ENCODE results near the gene MRPL33.

MRPL33 gene
- total RNA-seq, result 20.3 to 22.8 reads per million in 2 donors

DNA sequence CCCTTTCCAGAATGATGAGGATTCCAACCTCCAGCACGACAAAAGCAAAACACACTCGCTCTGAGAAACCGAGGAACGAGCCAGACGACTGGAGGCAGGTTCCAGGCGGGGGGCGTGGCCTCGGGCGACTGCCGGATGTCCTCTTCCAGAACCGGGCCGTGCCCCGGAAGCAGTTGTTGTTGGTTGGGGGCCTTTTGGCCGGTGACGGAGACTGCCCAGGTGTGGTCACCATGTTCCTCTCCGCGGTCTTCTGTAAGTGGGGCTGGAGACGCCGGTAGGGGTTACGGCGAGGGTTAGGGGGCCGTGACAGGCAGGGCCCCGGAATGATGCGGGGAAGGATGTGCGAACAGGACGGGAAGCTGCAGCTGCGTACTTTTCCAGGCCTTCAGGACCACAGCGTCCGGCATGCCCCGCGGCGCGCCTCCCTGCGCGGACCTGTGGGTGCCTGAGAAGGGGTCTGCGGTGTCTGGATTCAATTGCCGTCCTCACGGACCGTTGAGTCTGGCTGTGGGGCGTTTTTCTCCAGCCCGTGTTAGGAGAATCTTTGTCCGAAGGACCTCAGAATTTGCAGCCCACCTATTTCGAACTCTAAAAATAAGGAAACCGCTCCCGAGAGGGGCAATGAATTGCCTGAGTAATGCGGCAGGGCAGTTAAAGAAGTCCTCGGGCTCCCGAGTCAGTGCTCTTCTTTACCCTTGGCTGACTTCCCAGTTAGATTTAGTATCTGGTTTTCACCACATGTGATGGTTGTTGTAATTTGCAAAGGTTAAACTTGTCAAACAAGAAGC lies at the start of gene MRPL33:
Gene MRPL33, plus strand, starts transcription at position 172 of the 788 bp plus-strand sequence. Its CDS starts 59 bp downstream, at position 231.
- peak; percentile 80 to 94 (median 85) for DNase-seq

DNA sequence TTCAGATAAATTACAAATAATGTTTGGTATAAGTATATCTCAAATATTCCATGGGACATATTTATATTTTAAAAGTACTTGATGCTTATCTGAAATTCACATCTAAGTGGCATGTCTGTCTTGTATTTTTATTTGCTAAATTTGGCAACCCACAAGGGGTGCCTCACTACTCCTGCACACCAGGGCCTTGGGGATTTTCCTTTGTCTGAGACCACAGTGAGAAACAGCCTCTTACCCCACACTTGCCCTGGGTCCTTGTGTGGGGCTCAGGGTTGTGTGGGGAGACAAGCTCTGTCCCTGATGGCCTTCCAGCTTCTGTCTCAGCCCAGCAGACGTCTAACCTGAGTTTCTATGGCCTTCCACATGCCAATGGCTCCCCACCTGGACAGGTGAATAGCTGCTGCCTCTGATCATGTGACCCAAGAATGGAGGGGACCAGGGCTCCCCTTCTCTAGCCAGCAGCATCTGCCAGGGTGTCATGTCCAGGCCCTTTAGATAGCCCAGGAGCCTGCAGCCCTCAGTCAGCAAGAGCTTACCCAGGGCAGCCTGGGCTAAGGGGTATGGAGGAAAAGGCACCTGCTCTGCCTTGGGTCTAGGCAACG lies 49.5 kb upstream of the MRPL33 start:
- DNase-seq, result no peak

DNA sequence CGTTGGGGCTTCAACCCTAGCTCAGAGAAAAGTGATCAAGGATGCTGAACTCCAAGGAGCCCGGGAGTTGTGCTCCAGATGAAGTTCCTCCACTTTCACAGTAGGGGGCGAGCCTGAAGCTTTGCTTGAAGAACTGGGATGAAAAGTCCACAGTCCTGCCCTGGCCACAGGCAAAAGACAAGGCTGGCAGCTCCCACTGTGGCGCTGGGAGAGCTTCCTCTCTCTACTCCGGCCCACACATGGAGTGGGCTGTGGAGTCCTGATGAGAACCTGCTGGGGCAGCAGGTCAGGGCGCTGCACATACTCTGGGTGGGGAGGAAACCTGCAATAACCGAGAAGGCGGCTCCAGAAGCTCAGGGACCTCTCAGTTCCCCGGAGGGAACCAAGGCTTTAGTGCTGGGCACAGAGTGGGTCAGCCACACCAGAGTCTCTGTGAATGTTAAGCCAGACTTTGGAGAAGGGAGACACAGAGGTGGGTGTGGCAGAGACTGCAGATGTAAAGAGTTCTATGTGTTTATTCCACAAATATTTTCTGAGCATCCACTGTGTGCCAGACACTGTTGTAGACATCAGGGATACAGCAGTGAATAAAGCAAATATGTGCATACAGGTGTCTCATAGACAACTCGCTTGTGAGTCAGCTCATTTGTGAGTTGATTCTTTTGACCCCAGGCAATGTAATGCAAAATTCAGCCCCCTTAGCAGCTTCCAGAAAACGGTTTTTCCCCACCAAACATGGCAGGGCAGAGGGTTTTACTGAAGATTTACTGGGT lies 48.0 kb upstream of the MRPL33 start:
- DNase-seq, result peak in 1 of 5 experiments; percentile 34

DNA sequence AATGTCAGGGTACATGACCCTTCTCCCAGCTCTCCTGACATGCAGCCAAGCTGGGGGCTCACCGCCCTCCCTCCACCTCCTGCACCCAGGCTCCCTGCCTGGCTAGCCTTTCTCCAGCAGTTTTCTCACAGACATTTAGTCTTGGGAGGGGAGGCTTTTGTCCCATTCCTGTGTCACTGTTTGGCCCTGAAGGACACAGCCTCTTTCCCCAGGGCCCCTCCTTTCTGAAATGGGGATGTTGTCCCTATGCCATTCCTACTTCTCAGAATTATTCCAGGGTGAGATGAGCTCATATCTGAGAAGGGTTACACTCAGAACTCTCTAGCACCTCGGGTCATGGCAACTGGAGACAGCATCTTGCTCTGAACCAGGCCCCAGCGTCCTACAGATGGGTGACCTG lies 47.3 kb upstream of the MRPL33 start:
- no peak for DNase-seq

DNA sequence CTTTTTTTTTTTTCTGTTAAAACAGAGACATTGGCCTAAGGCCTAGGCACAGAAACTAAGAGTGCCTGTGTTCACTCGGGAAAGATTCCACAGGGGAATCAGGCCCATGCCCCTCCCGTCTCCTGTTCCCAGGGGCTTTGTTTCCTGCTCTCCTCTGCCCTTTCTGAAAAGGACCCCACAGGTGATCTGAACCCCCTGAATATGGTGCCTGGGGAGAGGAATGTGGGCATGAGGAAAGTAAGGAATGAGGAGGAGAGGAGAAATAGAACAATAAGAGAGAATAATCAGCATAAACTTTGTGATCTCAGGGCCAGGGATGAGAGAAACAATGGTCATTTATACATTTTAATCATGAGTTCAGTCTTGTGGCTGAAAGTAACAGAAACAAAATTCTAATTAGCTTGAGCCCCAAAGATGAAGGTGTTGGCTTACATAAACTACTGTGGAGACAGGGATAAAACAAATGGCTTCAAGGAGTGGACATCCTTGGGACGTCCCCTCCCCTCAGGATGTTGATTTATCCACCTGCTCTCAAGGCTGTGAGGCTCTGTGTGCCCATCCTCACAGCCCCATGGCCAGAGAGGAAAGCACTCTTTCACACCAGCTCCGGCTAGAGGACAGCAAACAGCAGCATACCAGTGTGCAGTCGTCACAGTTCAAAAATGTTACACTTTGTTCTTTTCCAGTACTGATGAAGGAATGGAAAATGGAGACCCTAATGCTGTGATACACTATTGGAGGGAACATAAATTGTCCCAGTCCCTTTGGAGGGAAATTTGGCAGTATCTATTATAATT lies 46.4 kb upstream of the MRPL33 start:
- no peak for DNase-seq

DNA sequence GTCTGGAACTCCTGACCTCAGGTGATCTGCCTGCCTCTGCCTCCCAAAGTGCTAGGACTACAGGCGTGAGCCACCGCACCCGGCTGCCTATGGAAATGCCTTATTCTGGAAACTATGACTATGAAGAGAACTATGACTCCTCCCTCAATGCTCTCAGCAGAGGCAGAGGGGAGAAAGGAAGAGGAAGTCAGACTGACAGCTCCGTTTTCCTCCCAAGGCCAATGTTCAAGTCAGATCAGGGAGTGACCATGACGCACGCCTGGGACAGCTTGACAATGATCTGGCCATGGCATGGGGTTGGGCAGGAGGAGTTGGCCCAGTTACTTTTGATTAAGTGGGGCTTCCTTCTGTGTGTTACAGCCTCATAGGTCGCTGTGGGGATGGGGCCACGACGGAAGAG lies 44.3 kb upstream of the MRPL33 start:
- DNase-seq, result no peak

DNA sequence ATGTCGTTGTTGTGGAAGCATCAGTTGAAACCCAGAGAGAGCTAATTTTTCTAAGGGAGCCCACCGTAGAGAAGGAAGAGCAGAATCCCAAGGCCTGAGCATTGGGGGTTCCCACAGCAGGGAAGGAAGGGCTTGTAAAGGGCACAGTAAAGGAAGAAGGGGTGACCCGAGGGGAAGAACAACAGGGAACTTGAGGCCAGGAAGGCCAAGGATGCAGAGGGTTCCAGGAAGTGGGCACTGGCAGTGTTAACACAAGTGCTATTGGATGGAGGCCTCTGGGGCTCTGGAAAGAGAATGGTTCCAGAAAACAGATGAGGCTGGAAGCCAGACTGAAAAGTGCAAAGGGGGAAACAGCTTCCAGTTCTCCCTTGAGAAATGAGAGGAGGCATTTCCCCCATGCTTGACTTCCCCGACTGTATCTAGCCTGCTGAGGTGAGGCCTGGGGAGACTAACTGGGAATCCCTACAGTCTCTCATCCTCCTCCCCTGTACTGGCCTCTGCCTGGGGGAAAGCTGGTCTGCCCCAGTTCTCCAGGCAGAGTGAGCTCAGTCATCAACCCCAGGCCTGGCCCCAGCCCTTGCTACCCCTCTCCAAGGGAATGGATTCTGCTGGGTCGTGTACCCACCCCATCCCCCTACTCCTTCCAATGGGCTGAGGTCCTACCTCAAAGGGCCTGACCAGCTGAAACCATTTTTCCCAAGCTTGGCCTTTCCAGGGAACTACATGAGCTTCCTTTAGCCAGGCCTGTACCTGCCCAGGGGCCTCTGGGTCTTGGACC lies 43.2 kb upstream of the MRPL33 start:
- DNase-seq, result no peak

DNA sequence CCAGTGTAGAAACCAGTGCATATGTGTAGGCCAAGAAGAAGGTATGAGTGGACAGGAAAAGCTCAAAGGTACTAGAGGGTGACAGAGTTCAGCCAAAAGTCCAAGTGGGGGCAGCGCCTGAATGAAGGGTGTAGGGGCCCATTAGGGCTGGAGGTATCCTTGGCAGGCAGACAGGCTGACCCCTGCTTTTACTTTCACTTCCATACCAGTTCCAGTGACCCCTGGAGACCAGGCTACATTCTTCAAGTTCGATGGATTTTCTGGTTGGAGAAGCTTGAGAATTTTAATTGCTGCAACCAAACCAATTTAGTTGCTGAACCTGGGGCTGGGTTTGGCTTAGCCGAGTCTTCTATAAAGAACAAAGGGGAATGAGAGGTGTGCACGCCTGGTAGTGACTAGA lies 42.3 kb upstream of the MRPL33 start:
- no peak for DNase-seq

DNA sequence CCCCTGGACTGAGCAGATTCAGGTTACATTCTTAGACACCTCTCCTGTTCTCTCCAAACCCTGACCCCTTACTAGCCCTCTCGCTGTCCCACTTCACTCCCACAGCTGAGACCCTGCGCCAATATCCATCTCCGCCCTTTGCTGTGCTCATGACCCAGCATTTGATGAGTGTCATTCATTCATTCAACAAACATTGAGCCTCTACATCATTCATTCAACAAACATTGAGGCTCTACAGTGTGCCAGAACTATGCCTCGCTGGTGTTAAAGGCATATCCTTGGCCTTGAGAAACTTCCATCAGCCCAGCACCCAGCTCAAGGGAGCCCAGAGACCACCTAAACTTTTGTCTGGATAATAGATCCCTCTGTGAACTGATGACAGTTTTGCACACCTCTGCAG lies 41.9 kb upstream of the MRPL33 start:
- no peak for DNase-seq

DNA sequence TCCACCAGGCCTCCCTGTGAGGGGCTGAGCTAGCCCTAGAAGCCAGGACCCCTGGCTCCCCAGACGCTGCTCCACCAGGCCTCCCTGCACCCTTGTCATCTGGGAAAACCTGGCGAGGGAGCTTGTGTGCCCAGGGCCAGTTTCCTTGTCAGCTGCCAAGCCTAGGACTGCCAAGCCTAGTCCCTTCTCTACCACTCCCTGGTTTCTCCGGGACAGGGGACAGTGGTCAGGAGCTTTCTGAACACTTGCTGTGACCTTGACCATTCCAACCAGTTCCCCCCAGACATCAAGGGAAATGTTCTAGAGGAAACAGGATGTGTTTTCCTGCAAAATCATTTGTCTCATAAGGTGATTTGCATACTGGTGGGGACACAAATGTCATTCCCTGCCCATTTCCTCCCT lies 41.3 kb upstream of the MRPL33 start:
- DNase-seq, result no peak

DNA sequence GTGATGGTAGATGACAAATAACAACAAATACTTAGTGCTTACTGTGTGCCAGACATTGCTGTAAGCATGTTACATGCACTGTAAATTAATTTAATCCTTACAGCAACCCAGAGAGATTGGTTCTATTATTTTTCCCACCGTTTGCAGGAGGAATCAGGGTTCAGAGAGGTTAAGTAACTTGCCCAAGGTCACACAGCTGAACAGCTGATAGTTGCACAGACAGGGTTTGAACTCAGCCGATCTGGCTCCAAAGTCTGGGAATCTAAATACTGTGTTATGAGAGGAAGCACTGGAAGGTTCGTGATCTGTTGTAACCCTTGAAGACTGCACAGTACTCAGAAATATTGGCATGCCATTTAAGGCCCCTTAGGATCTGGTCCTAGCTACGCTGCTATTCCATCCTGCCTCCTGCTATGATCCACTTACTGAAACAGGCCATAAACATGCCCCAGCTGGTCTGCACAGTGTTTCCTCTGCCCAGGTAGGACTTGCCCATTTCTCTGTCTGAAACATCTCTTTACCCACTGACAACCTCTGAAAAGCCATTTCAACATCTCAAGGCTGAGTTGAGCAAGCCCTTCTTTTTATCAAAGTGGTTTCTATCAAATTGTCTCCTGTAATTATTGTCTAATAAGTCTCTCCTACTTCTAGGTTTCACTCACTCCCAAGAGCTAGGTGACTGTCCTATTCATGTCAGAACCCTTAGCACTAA lies 40.4 kb upstream of the MRPL33 start:
- no peak for DNase-seq

DNA sequence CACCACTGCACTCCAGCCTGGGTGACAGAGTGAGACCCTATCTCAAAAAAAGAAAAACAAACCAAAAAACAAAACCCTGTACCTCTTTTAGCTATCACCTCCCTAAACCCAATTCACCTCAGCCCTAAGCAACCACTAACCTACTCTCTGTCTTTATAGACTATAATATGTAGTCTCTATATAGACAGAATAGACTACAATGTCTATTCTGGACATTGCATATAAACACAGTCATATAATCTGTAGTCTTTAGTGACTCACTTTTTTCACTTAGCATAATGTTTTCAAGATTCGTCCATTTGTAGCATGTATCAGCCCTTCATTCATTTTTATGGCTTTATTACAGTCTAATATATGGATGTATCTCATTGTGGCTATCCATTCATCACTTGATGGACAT lies 37.2 kb upstream of the MRPL33 start:
- no peak for DNase-seq

DNA sequence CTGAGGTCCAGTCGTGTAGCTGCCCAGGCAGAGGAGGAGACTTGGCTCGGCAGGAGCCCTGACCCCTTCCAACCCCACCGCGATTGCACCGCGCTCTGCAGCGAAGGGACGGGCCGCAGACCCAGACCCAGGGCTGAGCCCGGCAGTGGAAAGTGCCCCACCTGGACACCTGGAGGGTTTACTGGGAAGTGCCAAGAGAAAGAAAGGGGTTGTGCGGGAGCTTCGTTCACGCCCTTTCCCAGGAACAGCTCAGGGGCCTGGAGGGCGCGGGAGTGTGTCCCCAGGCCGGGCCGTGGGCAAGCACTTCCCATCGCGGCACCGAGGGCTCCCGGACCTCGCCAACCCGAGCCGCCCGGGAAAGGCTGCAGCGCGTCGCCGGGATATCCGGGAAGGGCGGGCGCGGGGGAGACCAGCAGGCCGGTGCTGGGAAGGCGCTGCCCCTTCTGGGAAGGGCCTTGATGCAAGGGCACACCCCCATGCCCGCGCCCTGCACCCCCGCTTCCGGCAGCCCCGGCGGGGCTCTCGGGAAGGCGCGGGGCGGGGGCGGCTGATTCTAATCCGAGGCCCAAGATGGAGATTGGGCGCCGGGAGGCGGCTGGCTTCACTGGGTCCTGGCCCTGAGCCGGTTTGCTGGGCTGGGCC lies 36.1 kb upstream of the MRPL33 start:
- peak in 4 of 5 experiments; percentile 10 to 48 (median 37) for DNase-seq

DNA sequence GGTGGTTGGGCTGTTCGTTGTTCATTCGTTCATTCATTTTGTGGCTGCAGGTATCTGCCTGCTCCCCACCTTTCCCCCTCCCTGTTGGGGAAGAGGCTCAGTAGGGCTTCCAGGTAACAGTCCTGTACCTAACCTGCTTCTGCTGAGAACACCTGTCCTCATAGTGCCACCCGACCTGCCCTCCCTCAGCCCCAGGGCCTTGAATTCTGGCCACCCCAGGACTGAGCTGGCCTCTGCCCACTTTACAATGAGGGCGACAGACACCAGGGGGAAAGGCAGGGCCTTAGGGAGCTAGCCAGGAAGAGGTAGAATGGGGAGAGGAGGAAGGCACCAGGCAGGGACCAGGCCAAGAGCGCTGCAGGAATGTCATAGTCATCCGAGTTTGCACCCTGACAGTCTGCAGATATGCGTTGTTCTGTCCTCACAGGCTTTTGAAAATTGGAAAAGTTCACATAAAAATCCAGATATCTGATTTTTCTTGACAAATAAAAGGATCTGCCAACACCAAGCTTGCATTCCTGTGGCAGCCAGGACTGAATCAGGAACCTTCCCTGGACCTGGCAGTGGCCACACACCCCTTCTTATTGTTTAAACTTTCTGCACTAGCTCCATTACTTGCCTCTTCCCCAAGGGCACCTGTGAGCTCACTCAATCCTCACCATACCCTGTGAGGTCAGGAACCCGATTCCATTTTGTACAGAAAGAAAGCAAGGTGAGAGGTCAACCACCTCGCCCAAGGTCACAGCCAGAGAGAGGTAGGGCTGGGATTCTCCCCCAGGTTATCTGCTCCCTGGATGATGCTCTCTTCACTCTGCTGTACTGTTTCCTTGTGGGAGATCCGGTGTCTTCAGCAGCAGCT lies 35.3 kb upstream of the MRPL33 start:
- DNase-seq, result no peak

DNA sequence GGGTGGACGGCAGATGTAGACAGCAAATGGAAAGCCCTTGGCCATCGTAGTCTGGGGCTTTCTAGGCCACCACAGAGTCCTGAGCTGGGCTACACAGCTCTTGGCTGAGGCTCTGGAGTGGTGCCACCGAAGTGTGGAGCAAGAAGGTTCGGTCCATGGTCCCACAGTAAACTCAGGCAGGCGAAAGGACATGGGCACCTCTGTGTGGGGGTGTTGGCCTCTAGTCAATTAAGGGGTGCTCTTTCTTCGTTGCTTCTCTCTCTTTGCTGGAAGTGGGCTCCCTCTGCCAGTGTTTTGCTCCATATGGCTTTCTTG lies 34.7 kb upstream of the MRPL33 start:
- no peak for DNase-seq

DNA sequence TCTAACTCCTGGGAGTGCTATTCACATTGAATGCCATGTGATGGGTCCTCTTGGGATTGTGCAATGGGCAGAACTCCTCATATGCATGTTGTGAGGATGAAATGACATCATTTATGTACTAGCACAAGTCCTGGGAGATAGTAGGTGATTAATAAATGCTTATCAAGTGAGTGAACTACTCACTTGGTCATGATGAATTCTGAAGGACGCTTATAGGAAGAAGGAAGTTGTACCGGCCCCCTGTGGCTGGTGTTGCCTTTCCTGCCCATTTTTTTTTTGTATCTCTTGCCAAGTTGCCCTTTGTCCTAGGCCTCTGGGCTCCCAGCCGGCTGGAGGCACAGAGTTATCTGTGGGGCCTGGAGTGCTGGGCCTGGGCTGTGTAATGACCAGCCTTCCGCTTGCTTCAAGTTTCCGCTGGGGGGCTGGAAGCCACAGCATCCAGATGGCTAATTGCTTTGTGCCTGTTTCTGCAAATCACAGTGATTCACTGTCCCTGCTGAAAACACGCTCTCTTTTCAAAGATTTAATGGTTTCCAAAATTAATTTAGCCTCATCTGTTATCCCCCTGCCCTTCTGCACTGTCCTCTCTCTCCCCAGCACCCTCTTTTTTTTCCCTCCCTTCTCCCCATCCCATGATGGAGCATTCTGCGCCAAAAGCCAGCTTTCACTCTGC lies 33.7 kb upstream of the MRPL33 start:
- DNase-seq, result no peak

DNA sequence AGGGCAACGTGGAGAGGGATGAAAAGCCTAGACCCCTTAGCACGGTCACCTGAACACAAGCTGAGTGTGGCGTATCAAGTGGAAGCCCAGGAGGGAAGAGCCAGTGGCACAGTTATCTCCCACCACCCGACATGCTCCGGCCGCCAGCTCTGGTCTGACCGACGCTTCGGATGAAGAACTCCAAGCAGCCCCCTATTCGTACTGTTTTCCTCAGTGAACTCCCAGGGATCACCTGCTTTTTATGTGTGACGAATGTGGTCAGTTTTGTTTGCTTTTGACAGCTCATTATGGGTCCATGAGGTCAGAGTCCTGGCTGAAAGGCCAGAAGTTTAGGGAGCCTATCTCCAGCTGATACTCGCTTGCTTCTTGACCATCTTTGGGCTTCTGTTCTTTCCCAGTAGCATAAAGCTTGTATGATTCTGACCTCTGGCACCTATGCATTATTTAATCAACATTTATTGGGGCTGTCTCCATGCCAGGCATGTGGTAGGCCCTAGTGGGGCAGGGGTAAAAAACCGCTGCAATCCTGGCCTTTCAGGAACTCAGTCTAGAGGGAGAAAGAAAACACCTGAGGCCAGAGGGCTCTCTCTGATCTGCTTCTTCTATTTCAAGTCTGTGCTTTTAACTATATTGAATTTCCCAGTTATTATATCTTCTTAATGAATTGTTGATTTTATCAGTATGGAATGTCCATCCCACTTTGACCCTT lies 33.0 kb upstream of the MRPL33 start:
- no peak for DNase-seq

DNA sequence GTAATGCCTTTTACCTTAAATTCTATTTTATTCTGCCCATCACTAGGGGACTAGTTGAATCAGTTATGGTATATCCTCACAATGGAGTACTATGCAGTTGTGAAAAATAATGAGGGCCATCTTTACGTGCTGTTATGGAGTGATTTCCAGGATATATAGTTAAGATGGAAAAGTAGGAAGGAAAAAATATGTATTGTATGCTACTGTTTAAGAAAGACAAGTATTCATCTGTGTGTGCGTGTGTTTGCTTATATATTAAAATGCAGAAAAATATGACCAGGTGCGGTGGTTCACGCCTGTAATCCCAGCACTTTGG lies 32.5 kb upstream of the MRPL33 start:
- no peak for DNase-seq

DNA sequence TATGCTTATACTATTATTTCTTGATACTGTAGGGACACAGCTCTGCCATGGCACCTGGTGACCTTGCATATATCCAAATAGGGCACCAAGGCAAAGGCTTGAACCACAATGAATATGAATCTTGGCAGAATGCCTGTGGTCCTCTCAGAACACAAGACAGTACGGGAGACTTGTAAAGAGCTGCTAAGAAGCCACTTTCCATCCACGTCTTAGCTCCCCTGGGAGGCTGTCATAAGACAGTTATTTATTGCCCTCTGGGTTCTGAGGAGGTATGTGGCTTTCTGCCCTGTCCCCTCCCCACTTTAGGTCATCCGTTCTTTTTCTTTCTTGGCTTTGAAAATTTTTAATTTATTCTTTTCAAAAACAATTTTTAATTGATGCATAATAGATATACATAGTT lies 29.8 kb upstream of the MRPL33 start:
- DNase-seq, result no peak
